Esophagus (tissue), 2 donors: ENCODE data around the gene MATCAP1. TPM values are rescaled to one million over a fixed set of nuclear protein-coding genes. Genes with fewer than 3 reads are reported as not detected.

ENCODE experiments used
- H3K27ac ChIP-seq, 2 donors: one replicate each; pipeline ENCODE4 v1.5.1; 2013; ENCODE audit warnings: low read depth in 2 of 2, mild to moderate bottlenecking in 2 of 2, inconsistent platforms in 1 of 2, low read length in 1 of 2, moderate library complexity in 1 of 2
- H3K27me3 ChIP-seq, 2 donors: one replicate each; pipeline ENCODE4 v1.6.1; 2013; ENCODE audit warnings: low read length in 2 of 2, control low read depth in 1 of 2, mild to moderate bottlenecking in 1 of 2; ENCODE audit not compliant: insufficient read depth in 2 of 2, control insufficient read depth in 1 of 2
- H3K36me3 ChIP-seq, 2 donors: one replicate each; pipeline ENCODE4 v1.6.1; 2013; ENCODE audit warnings: low read length in 1 of 2; ENCODE audit not compliant: control insufficient read depth in 2 of 2, insufficient read depth in 2 of 2
- H3K4me1 ChIP-seq, 2 donors: one replicate each; pipeline ENCODE4 v1.6.1; 2013; ENCODE audit warnings: low read length in 1 of 2; ENCODE audit not compliant: control insufficient read depth in 2 of 2, insufficient read depth in 2 of 2
- H3K4me3 ChIP-seq, 2 donors: one replicate each; pipeline ENCODE4 v1.5.1; 2013; ENCODE audit warnings: low read length in 2 of 2, mild to moderate bottlenecking in 2 of 2, low read depth in 1 of 2, moderate library complexity in 1 of 2
- H3K9me3 ChIP-seq, 2 donors: one replicate each; pipeline ENCODE4 v1.6.1; 2013; ENCODE audit warnings: mild to moderate bottlenecking in 2 of 2, low read depth in 1 of 2, low read length in 1 of 2, moderate library complexity in 1 of 2; ENCODE audit not compliant: control insufficient read depth in 2 of 2, insufficient read depth in 1 of 2
- WGBS, 2 donors: extraction: QIAGEN DNeasy Blood & Tissue Kit; methylation state at CpG; one replicate each; pipeline ENCODE4 v1.1.7; 2013; 5-methylcytosine and 5-hydroxymethylcytosine counted together
- polyA plus RNA-seq, 2 donors: library from polyadenylated mRNA; stranded (reverse); fragments of 200-250 nt; gene quantifications; one replicate each; pipeline ENCODE4 v1.2.3, GENCODE V29; 2013
- donor health status: healthy with polysubstance abuse.
- donor health status: Bipolar disorder and iron deficiency.

Gene MATCAP1
- polyA plus RNA-seq, 2 donors: 18.2 to 30.5 TPM

DNA sequence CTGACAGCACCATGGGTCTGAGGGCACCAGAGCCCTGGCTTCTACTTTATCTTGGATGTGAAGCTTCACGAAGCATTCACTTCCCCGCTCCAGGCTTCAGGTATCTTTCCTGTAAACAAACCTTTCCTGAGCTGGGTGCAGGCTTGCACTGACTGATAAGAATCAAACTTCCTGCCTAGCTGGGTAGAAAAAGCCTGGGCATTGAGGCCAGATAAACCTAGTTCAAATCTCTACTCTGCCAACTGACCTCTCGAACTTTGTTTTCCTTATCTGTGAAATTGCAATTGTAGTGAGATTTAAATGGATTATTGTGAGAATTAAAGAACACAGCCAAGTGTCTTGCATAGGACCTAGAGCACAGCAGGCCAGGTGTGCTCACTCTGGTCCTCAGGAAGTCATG, 40.2 kb upstream of the MATCAP1 start:
- H3K4me3 ChIP-seq: no peak overlapping the region
- no peaks in the 10 kb centered on the region for H3K27me3 ChIP-seq
- WGBS, 2 donors: 52 to 63% methylated on average over 3 of the region's 3 CpGs
- peaks cover 0 to 11% of the 10 kb centered on the region in 2 donors for H3K4me1 ChIP-seq
- H3K27ac ChIP-seq: no peak overlapping the region
- H3K9me3 ChIP-seq: no peaks in the 10 kb centered on the region
- H3K36me3 ChIP-seq: peaks cover 2 to 5% of the 10 kb centered on the region in 2 donors

DNA sequence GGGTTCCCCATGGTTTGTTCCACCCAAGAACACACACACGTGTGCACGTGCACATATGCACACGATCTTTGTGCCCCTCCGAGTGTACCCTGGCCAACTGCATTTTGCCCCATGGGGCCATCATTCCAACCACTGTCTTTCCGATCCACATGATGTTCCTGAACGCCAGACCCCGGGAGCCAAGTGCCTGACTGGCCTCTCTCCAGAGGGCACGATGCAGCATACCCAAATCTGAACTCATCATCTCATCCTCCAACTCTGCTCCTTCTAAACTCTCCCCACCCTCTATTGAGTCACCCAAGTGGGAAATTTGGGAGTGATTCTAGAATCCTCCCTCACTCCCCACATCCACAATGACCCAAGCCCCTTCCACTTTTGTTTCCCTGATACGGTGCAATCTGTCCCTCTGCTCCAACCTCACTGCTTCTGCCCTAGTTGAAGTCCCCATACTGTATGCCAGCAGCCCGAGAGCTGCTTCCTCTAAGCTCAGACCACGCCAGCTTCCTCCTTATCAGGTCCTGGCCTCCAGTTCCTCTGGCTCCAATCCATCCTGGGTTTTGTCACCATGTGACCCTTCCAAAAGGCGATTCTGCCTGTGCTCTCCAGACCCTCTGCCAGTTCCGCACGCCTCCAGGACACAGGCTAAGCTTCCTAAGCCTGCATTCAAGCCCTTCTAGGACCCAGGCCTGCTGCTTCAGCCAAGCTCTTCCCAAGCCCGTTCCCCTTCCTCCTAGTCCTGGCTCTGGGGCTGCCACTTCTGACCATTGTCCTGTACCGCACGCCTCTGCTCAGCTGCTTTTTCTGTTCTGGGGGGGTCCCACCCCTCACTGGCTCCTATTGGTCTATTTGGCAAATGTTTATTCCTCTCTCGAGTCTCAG, 33.1 kb upstream of the MATCAP1 start:
- Histone ChIP-seq H3K36me3 (peaks cover 0 to 2% of the 10 kb centered on the region in 2 donors), H3K27me3 (no peaks in the 10 kb centered on the region), H3K9me3 (no peaks in the 10 kb centered on the region), H3K4me1 (no peaks in the 10 kb centered on the region), H3K4me3 (no peak overlapping the region), H3K27ac (peak overlapping the region in 1 of 2 donors; percentile 18)
- WGBS, 2 donors: 70% methylated on average over 18 of the region's 18 CpGs

DNA sequence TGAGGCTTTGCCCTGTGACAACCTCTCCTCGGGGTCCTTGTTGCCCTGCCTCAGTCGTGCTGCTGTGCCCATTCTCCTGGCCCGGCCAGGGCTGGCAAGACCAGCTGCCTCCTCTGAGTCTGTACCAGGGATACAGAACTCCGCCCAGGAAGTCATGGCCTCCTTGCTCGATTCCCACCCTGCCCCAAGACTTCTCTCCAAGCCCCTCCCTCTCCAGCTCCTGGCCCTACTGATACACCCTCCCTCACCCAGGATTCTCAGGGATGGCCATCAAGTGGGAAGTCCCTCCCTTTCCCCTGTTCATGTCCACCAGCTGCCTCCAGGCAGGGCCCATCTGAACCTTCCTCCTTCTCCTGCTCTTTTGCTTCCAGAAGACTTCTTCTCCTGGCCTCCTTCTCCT, 31.9 kb upstream of the MATCAP1 start:
- H3K27me3 ChIP-seq: no peaks in the 10 kb centered on the region
- WGBS, 2 donors: 72 to 80% methylated on average over 5 of the region's 5 CpGs
- peaks cover 1 to 2% of the 10 kb centered on the region in 2 donors for H3K36me3 ChIP-seq
- H3K27ac ChIP-seq: no peak overlapping the region
- no peaks in the 10 kb centered on the region for H3K4me1 ChIP-seq
- H3K9me3 ChIP-seq: no peaks in the 10 kb centered on the region
- no peak overlapping the region for H3K4me3 ChIP-seq

DNA sequence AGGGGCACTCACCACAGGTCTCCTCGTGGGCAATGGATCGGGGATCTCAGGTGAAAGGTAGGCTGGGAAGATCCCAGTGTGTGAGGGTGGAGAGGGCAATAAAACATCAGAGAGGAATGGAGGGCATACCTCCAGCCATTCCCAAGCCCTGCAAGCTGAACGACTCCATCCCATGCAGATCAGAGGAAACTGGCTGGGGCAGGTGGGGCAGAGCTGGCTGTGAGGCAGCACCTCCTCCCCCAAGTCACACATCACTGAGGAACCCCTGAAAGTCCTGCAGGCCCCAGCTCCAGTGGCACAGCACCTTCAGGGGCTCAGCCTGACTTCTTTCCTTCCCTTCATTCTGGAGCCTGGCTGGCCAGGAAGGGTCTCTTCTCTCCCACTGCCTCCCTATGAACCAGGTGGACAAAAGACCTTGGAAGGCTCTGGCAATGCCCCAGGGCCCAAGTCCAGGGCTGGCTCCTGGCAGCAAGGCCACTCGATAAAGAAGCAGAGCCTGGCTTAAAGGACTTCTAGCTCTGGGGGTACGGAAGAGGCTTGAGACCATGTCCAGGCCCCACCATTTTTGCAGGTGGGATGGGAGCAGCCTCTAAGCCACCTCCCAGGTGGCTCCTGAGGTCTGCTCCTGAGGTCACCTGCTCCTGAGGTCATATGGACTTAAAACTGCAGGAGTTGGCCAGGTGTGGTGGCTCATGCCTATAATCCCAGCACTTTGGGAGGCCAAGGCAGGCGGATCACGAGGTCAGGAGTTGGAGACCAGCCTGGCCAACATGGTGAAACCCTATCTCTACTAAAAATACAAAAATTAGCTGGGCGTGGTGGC, 29.6 kb upstream of the MATCAP1 start:
- Histone ChIP-seq H3K36me3 (peaks cover 2% of the 10 kb centered on the region in 2 donors), H3K4me1 (no peaks in the 10 kb centered on the region), H3K27ac (no peak overlapping the region), H3K4me3 (no peak overlapping the region), H3K27me3 (no peaks in the 10 kb centered on the region), H3K9me3 (no peaks in the 10 kb centered on the region)
- 78 to 79% methylated on average over 8 of the region's 8 CpGs for WGBS, 2 donors

DNA sequence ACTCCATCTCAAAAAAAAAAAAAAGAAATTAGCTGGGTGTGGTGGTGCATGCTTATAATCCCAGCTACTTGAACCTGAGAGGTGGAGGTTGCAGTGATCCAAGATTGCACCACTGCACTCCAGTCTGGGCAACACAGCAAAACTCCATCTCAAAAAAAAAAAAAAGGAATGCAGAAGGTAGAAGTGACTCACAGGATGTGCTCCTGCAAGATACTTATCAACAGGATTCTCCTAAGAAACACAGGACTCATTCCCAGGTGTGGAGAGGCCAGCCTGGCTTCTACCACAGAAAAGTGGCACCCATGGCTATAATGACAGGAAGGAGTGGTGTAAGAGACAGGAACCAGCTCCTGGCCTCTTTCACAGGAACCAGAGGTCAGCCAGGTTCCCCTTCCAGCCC, 29.0 kb upstream of the MATCAP1 start:
- Histone ChIP-seq H3K4me1 (peaks cover 0 to 3% of the 10 kb centered on the region in 2 donors), H3K4me3 (no peak overlapping the region), H3K9me3 (no peaks in the 10 kb centered on the region), H3K36me3 (peaks cover 2% of the 10 kb centered on the region in 2 donors), H3K27ac (no peak overlapping the region), H3K27me3 (no peaks in the 10 kb centered on the region)

DNA sequence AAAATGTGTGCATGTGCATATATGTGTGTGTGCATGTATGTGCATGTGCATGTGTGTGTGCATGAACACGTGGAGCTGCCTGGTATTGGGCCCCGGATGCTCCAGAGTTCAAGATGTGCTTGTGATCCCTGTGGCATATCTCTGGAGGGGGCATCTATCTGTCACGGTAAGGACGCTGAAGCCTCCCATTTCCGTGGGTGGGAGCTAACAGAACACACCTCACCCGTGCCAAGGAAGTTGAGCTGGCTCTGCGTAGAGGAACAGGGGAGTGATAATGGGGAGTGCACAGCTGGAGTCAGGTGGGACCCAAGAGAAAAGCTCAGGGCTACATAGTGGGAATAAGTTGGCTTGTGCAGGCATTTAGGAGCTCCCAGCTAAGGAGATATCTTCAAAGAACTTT, 27.9 kb upstream of the MATCAP1 start:
- Histone ChIP-seq H3K9me3 (no peaks in the 10 kb centered on the region), H3K36me3 (peaks cover 0 to 2% of the 10 kb centered on the region in 2 donors), H3K27me3 (no peaks in the 10 kb centered on the region), H3K4me3 (no peak overlapping the region), H3K27ac (no peak overlapping the region), H3K4me1 (peaks cover 0 to 10% of the 10 kb centered on the region in 2 donors)
- 72 to 75% methylated on average over 7 of the region's 7 CpGs for WGBS, 2 donors

DNA sequence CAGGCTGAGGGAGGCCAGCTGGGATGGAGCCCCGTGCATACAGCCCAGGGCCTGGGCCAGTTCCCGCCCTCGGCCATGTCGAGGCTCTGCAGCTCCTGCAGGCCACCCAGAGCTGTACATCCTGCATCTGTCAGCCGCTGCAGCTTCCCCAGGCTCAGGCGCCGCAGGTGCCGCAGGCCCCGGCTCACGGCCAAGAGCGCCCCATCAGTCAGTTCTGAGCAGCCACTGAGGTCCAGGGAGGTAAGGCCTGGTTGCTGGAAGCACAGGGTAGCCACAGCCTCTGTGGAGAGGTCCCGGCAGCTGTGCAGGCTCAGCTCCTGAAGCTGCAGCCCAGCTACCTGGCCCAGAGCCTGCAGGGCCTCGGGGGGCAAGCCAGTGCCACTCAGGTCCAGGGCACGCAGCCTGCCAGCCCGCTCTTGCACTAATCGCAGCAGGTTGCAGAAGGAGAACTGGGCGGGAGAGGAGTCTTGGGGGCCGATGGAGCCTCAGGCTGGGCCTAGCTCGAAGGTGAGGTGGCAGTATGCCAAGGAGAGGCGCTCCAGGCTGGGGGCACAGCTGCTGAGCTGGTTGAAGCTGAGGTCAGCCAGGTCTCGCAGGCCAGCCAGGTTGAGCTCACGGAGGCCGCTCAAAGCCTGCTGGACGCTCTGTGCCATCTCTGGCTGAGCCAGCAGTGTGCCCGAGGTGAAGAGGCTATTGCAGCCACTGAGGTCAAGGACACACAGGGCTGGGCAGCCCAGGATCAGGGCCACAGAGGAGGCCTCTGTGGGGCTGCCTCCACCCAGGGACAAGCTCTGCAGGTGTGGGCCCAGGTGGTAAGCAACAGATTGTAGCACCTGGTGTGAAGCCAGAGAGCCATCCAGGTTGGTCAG, 26.5 kb upstream of the MATCAP1 start:
- Histone ChIP-seq H3K9me3 (no peaks in the 10 kb centered on the region), H3K4me3 (no peak overlapping the region), H3K27me3 (no peaks in the 10 kb centered on the region), H3K36me3 (peaks cover 0 to 5% of the 10 kb centered on the region in 2 donors), H3K27ac (no peak overlapping the region), H3K4me1 (peaks cover 0 to 10% of the 10 kb centered on the region in 2 donors)
- 85 to 86% methylated on average over 22 to 25 of the region's 25 CpGs for WGBS, 2 donors

DNA sequence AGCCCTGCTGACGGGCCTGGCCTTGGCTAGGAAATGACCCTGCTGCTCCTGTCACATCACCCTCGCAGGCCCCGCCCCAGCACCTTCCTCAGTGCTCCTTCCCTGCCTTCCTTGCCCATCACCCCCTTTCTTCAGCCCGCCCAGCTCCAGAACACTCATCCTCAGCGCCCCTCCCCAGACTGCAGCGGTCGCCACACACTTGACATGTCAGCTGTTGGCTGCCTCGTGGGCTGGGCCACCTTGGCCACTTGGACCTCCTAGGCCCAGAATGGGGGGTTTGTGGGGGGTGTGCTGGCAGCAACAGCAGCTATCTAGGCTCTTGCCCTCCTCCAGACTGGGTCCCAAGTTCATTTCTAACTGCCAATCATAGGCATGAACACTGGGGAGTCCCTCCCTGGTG, 25.8 kb upstream of the MATCAP1 start:
- no peaks in the 10 kb centered on the region for H3K27me3 ChIP-seq
- peaks cover 0 to 10% of the 10 kb centered on the region in 2 donors for H3K4me1 ChIP-seq
- peaks cover 0 to 5% of the 10 kb centered on the region in 2 donors for H3K36me3 ChIP-seq
- H3K27ac ChIP-seq: no peak overlapping the region
- 87 to 91% methylated on average over 6 to 8 of the region's 8 CpGs for WGBS, 2 donors
- no peaks in the 10 kb centered on the region for H3K9me3 ChIP-seq
- H3K4me3 ChIP-seq: no peak overlapping the region
